ENCODE data around the gene C1orf159. TPM values are rescaled to one million over a fixed set of nuclear protein-coding genes. Genes with fewer than 3 reads are reported as not detected.

Gene C1orf159
- total and polyA plus RNA-seq, 10 of the 15 experiments (the other 5 are each of a cell fraction or from before 2014, with no cell fraction given), result 0.11 to 23.4 (median 8.0) TPM

- H3K27me3 ChIP-seq (replicated peaks in 1 of 2; ENCODE audit: control insufficient read depth in 2 of 2, insufficient read depth in 2 of 2, low read length in 1 of 2), result no peaks in the 10 kb centered on the region; a peak in 1 of 4 replicates
- CTCF ChIA-PET, result interaction anchor here (0.8 to 1.3 kb wide), 4 partner anchors 9 to 120 kb away, joined by 3 to 4 read pairs (median 3); no protein-coding TSS in a partner anchor
- WGBS (ENCODE audit: insufficient coverage, insufficient replicate concordance, low lambda C conversion rate, missing lambda C conversion rate), result 52% methylated on average over 43 of the region's 43 CpGs
- intact Hi-C loops (cut with micrococcal nuclease; ENCODE audit: unreplicated experiment), result no loop called here
- no peaks in the 10 kb centered on the region for H4K20me1 ChIP-seq (ENCODE audit: control insufficient read depth, insufficient read depth)
- DNase-seq (ENCODE audit: low read depth, low spot score) (no peak), FAIRE-seq (no peak), ATAC-seq (no peak)
- H3K27ac ChIP-seq (ENCODE audit: control insufficient read depth, insufficient read depth), result no peak overlapping the region
- in situ Hi-C loops (cut with MboI), result no loop called here
- POLR2A ChIA-PET, result no interaction called here
- RAD21 ChIA-PET (ENCODE audit: unreplicated experiment), result interaction anchor here (0.8 kb wide), 1 partner anchor 99 kb away, joined by 3 read pairs; no protein-coding TSS in a partner anchor
- H3K4me2 ChIP-seq (ENCODE audit: control insufficient read depth, insufficient read depth), result no peak overlapping the region
- no peak overlapping the region for H2AFZ ChIP-seq (ENCODE audit: control insufficient read depth, low read depth, low read length)
- no peak overlapping the region for H3K9ac ChIP-seq (ENCODE audit: control insufficient read depth, insufficient read depth, low read length)
- SMC1A ChIA-PET (ENCODE audit: uncharacterized antibody, unreplicated experiment), result interaction anchor here (0.7 to 2.2 kb wide), 4 partner anchors 10 to 120 kb away, joined by 3 to 8 read pairs (median 4); no protein-coding TSS in a partner anchor
- H3K79me2 ChIP-seq (ENCODE audit: control insufficient read depth, insufficient read depth, low read length), result no peaks in the 10 kb centered on the region
- no peaks in the 10 kb centered on the region for H3K36me3 ChIP-seq (ENCODE audit: control insufficient read depth in 2 of 2, insufficient read depth in 2 of 2, low read length in 1 of 2)
- no peak for TF ChIP-seq ASH2L (IDR thresholded peaks at IDR 0.05; ENCODE audit: borderline replicate concordance, low read depth)
- no peak for TF ChIP-seq KDM1A (IDR thresholded peaks at IDR 0.05; ENCODE audit: borderline replicate concordance)
- TF ChIP-seq SMAD1 (IDR thresholded peaks at IDR 0.05; ENCODE audit: low read depth, partially characterized antibody), result no peak
- TF ChIP-seq SPI1 (IDR thresholded peaks at IDR 0.05; ENCODE audit: borderline replicate concordance, insufficient read depth, low read depth, low read length), result no peak
- no peaks in the 10 kb centered on the region for H3K4me1 ChIP-seq (ENCODE audit: control insufficient read depth, insufficient read depth, low read length)
- H3K4me3 ChIP-seq, result no peak overlapping the region
- no TSS peak for BruUV-seq (replicated peaks)
- H3K9me3 ChIP-seq (replicated peaks; ENCODE audit: control insufficient read depth, insufficient read depth, low read length), result no peaks in the 10 kb centered on the region
Measured at GRCh38 chr1:1130206-1131120, 14.6 kb upstream of the C1orf159 start.

- in situ Hi-C loops (cut with MboI) (no loop called here), intact Hi-C loops (cut with micrococcal nuclease; ENCODE audit: unreplicated experiment) (no loop called here)
- ChIA-PET SMC1A (ENCODE audit: uncharacterized antibody, unreplicated experiment) (interaction anchor here (1.3 to 2.2 kb wide), 2 partner anchors 42 to 121 kb away, joined by 4 to 8 read pairs; no protein-coding TSS in a partner anchor), POLR2A (no interaction called here), RAD21 (ENCODE audit: unreplicated experiment) (no interaction called here), CTCF (interaction anchor here (0.8 to 1.3 kb wide), 3 partner anchors 12 to 121 kb away, joined by 3 to 4 read pairs (median 3); no protein-coding TSS in a partner anchor)
- H3K27me3 ChIP-seq (replicated peaks in 1 of 2; ENCODE audit: control insufficient read depth in 2 of 2, insufficient read depth in 2 of 2, low read length in 1 of 2), result no peaks in the 10 kb centered on the region; a peak in 1 of 4 replicates
- BruUV-seq (replicated peaks), result no TSS peak
- no peak overlapping the region for H2AFZ ChIP-seq (ENCODE audit: control insufficient read depth, low read depth, low read length)
- no peaks in the 10 kb centered on the region for H3K9me3 ChIP-seq (replicated peaks; ENCODE audit: control insufficient read depth, insufficient read depth, low read length)
- no peaks in the 10 kb centered on the region for H3K4me1 ChIP-seq (ENCODE audit: control insufficient read depth, insufficient read depth, low read length)
- no peak overlapping the region for H3K4me2 ChIP-seq (ENCODE audit: control insufficient read depth, insufficient read depth)
- no peak overlapping the region for H3K27ac ChIP-seq (ENCODE audit: control insufficient read depth, insufficient read depth)
- no peaks in the 10 kb centered on the region for H3K79me2 ChIP-seq (ENCODE audit: control insufficient read depth, insufficient read depth, low read length)
- no peak overlapping the region for H3K4me3 ChIP-seq
- FAIRE-seq (no peak), DNase-seq (ENCODE audit: low read depth, low spot score) (no peak), ATAC-seq (no peak)
- H3K9ac ChIP-seq (ENCODE audit: control insufficient read depth, insufficient read depth, low read length), result no peak overlapping the region
- WGBS (ENCODE audit: insufficient coverage, insufficient replicate concordance, low lambda C conversion rate, missing lambda C conversion rate), result 56% methylated on average over 19 of the region's 19 CpGs
- H4K20me1 ChIP-seq (ENCODE audit: control insufficient read depth, insufficient read depth), result no peaks in the 10 kb centered on the region
- no peaks in the 10 kb centered on the region for H3K36me3 ChIP-seq (ENCODE audit: control insufficient read depth in 2 of 2, insufficient read depth in 2 of 2, low read length in 1 of 2)
- TF ChIP-seq PML (IDR thresholded peaks at IDR 0.05; ENCODE audit: low read length) (no peak), MXI1 (IDR thresholded peaks at IDR 0.05; ENCODE audit: low read depth, low read length) (no peak), RAD51 (IDR thresholded peaks at IDR 0.05) (no peak), SMC3 (IDR thresholded peaks at IDR 0.05; ENCODE audit: borderline replicate concordance, low read length) (no peak), TCF12 (IDR thresholded peaks at IDR 0.05; ENCODE audit: low read depth, low read length) (no peak), IKZF1 (conservative IDR thresholded peaks at IDR 0.05) (no peak), SIN3A (IDR thresholded peaks at IDR 0.05; ENCODE audit: low read depth, low read length) (no peak), RBBP5 (conservative IDR thresholded peaks at IDR 0.05) (no peak), HSF1 (IDR thresholded peaks at IDR 0.05; ENCODE audit: low read depth, low read length) (no peak), ZBED1 (IDR thresholded peaks at IDR 0.05; ENCODE audit: borderline replicate concordance) (no peak), KDM1A (IDR thresholded peaks at IDR 0.05; ENCODE audit: borderline replicate concordance) (no peak), NFYB (IDR thresholded peaks at IDR 0.05; ENCODE audit: insufficient read depth, low read depth, low read length) (no peak)
Measured at GRCh38 chr1:1129381-1129821, 13.5 kb upstream of the C1orf159 start.

Measured in GM12878 (cell line).